G401 (cell line): Measurements from ENCODE around the gene EIF4EBP3. TPM values are rescaled to one million over a fixed set of nuclear protein-coding genes. Genes with fewer than 3 reads are reported as not detected.

Experiments used
- DNase-seq: peaks from one replicate; pipeline ENCODE4 v3.0.0-alpha.2; 2015; ENCODE audit warnings: low spot score
- in situ Hi-C: cut with HindIII; loops from 2 replicates; pipeline ENCODE4 v1.10.0; 2016; ENCODE audit warnings: low sequenced_read_pairs, mixed read lengths
- total RNA-seq: library from RNA; depleted of rRNA; stranded (reverse); fragments of >200 nt; shearing (Covaris generic); gene quantifications from 2 replicates; pipeline ENCODE4 v1.2.3, GENCODE V29; 2014

The EIF4EBP3 gene
- total RNA-seq, 1 experiment from 2014 or later = 1.3 TPM

DNA sequence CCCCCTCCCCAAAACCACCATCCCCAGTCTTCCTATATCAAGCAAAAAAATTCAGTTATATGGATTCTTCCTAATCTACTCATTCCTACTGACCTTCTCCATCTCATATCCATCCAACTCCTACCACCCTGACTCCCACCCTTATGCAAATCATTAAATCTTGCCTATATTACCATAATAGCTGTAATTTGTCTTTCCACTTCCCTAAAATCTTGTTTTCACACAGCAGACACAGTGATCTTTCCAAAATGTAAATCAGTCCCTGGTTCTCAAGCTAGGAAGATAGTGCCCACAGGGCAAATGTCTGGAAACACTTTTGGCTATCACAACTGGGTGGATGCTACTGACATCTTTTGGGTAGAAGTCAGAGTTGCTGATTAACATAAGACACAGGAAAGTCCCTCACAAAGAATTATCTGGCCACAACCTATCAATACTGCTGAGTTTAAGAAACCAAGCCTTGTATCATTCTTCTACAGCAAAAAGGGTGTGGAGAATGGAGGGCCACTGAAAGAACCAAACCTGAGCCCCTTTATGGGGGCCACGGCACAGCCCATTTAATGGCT lies 8.4 kb downstream of the EIF4EBP3 start:
- in situ Hi-C loops = no loop called here
- no peak for DNase-seq

- no peak for DNase-seq
- in situ Hi-C loops = no loop called here
These were observed 9.0 kb downstream of the EIF4EBP3 start for GRCh38 chr5:140556438-140556837.

DNA sequence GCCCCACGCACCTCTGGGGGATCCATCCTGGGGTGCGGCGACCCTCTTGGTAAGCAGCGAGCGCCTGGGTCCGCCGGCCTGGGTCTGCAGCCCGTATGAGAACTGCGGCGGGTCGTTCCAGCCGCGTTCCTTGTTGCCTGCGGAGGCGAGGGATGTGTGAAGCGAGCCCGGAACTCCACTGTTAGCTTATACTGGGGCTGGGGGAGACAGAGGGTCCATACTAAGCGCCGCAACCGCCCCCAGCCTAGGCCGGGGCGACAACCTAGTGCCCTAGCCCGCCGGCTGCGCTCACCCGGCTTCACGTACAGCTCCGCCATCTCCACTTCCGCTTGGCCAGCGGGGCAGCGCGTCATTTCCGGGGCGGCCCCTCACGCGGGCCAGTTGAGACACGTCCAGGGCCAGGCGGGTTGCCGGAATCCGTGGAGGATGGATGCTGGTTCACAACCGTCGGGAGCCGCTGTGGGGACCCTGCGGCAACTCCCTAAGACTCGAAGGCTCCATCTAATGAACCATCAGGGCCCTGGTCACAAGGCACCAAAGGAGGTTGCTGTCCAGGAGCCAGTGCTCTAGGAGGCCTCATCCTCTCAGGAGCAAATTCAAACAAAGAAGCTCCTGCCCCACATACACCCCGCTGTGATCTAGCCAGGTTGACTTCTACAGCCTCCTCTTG lies 9.8 kb downstream of the EIF4EBP3 start, which contains the start of gene SRA1:
SRA1 (minus strand) TSS at position 338 of the 670 bp plus-strand sequence; CDS start at position 317, 21 bp downstream.
- in situ Hi-C loops = no loop called here
- peak; percentile 92 for DNase-seq

GRCh38 chr5:140557965-140558364 lies 10.5 kb downstream of the EIF4EBP3 start:
- no peak for DNase-seq
- in situ Hi-C loops = no loop called here

GRCh38 chr5:140558542-140558941 lies 11.1 kb downstream of the EIF4EBP3 start:
- no peak for DNase-seq
- in situ Hi-C loops = no loop called here

GRCh38 chr5:140560227-140560626 lies 12.8 kb downstream of the EIF4EBP3 start:
- in situ Hi-C loops = no loop called here
- DNase-seq = no peak

DNA sequence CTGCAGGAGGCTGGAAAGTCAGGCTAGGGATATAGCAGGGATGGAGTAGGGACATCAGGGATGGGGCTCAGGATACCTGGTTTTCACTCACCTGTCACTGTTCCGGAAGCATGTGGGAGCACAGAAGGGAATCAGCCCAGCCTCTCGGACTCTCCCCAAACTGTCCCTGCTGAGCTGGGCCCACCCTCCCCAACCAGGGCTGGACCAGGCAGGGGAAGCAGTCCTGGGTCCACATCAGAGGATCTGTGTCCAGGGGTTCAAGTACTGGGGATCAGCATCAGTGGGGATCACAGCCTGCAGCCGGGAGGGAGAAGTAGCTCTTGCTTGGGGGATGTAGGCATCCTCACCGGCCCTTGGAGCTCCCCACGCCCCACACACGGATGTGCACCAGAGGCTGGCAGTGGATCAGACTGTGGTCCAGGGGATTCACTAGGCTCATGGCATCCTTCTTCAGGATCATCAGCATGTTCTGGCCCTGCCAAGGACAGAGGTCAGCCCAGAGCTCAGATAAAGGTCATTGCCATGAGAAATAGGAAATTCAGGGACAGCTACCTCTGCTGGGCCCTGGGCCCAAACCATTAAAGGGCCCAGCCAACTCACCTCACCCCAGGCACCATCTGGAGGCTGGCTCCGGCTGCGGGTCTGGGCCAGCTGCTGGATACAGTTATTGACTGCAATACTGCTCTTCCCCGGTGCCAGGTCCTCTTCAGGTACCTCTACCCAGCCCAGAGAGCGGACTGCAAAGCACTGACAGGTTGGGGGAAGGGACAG lies 14.5 kb downstream of the EIF4EBP3 start:
- in situ Hi-C loops = no loop called here
- DNase-seq = no peak

DNA sequence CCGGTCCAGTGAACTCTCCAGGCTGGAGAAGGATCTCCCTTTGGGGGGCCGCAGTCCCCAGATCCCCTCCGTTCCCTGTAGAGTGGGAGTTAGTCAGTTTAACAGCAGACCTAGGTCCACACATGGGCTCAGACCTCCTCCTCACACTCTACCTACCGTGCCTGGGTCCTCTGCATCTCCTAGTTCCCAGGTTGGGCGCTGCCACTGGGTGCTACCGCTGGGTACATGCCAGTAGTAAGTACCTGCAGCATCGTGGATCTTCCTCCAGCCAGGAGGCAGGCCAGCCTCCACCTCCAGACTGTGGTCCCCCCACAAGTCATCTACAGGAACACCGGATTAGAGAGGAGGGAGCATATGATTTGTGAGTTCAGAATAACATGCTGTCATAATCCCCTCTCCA lies 16.1 kb downstream of the EIF4EBP3 start:
- in situ Hi-C loops = no loop called here
- DNase-seq = peak; percentile 55

DNA sequence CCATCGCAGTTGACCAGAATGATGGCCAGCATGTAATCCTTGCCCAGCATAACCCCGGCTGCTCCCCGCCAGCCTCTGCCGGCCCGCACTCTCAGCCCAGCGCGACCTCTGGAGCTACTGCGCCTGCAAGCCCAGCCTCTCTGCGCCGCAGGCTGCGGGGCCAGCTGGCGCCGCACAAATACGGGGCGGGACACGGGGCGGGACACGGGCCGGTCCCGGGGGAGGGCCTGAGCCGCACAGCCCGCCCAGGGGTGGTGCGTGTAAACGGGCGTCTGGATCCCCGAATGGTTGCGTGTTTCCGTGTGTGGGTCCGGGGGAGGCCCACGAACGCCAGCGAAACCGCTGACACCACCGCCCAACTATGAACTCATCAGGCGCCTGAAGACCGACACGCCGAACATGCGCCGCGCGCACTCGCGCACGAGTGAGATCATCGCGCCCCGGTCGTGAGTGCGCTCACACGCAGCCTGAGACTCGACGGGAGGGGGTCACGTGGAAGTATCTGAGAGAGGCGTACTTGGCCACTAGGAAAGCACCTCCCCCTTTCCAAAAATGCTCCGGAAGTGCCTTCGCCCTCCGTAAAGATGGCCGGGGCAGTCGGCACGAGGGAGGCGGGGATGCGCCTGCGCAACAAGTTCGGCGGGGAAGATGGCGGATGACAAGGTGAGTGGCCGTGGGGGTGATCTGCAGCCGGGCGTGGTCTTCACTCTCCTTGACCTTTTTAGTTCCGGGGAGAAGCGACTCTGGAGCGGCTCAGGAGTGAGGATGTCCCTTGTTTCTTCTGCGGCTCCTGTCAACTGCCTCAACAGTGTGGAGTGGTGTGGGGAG lies 16.9 kb downstream of the EIF4EBP3 start, which contains the start of the genes APBB3 and SLC35A4:
APBB3 (minus strand) TSS at position 403 of the 828 bp plus-strand sequence; CDS start at position 50, 353 bp downstream.
SLC35A4 (plus strand) TSS at position 633 of the 828 bp plus-strand sequence. CDS start 2,342 bp downstream, outside the sequence.
- DNase-seq = peak; percentile 99
- in situ Hi-C loops = no loop called here

- in situ Hi-C loops = no loop called here
- no peak for DNase-seq
These were observed 17.7 kb downstream of the EIF4EBP3 start for GRCh38 chr5:140565024-140565779.

- in situ Hi-C loops = no loop called here
- DNase-seq = no peak
These were observed 18.3 kb downstream of the EIF4EBP3 start for GRCh38 chr5:140565780-140566095.

GRCh38 chr5:140566665-140567064 lies 19.2 kb downstream of the EIF4EBP3 start:
- no peak for DNase-seq
- in situ Hi-C loops = no loop called here

- in situ Hi-C loops = no loop called here
- no peak for DNase-seq
These were observed 19.8 kb downstream of the EIF4EBP3 start for GRCh38 chr5:140567136-140567818.

GRCh38 chr5:140567871-140568270 lies 20.4 kb downstream of the EIF4EBP3 start:
- no peak for DNase-seq
- in situ Hi-C loops = no loop called here

DNA sequence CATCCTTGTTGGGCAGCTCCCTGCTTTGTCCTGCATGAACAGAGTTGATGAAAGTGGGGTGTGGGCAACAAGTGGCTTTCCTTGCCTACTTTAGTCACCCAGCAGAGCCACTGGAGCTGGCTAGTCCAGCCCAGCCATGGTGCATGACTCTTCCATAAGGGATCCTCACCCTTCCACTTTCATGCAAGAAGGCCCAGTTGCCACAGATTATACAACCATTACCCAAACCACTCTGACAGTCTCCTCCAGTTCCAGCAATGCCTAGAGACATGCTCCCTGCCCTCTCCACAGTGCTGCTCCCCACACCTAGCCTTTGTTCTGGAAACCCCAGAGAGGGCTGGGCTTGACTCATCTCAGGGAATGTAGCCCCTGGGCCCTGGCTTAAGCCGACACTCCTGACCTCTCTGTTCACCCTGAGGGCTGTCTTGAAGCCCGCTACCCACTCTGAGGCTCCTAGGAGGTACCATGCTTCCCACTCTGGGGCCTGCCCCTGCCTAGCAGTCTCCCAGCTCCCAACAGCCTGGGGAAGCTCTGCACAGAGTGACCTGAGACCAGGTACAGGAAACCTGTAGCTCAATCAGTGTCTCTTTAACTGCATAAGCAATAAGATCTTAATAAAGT lies 21.1 kb downstream of the EIF4EBP3 start:
- in situ Hi-C loops = no loop called here
- no peak for DNase-seq

DNA sequence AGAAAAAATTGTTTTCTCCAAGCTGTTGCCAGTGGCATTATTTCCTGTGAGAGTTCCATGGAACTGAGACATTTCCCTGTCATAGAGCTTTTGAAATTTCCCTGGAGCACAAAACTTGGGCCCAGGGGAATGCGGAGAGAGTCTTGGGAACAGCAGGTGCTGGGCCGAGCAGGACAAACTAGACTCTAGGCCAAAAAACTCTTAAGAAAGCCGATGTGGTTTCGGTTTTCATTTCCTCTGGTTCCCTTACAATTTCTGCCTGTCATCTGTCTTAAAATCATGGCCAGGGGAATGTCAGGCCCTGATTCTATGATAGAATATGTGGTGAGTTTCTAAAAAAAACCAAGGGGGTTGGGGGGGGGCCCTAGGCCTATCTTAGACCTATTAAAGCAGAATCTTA lies 21.7 kb downstream of the EIF4EBP3 start:
- no peak for DNase-seq
- in situ Hi-C loops = no loop called here

DNA sequence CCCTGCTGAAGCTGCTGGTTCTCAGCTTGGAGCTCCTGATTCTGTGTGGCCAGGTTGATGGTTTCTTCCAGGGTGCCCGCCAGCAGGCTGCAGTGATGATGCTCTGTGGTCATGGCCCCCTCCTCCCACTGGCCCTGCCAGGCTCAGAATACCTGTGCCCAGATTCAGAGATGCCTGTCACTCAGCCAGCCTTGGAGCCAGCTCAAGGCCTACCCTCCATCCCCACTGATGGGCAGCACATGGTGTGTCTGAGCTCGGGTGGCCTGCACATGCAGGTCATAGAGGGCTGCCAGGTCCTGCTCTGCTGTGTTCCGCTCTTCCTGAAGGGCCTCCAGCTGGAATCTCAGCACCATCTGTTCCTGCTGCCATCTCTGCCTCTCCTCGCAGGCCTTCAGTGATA lies 22.6 kb downstream of the EIF4EBP3 start:
- in situ Hi-C loops = no loop called here
- peak; percentile 95 for DNase-seq

- DNase-seq = no peak
- in situ Hi-C loops = no loop called here
These were observed 23.0 kb downstream of the EIF4EBP3 start for GRCh38 chr5:140570488-140570887.
